Activated CD8-positive, alpha-beta T cell treated with anti-CD3 and anti-CD28 coated beads for 36 hours (primary cell): ENCODE measurements around the gene PODXL2. TPM values are rescaled to one million over a fixed set of nuclear protein-coding genes. Genes with fewer than 3 reads are reported as not detected.

Experiments used
- ATAC-seq: fragments of 200-7000 bp; cut with Tn5 transposase; one replicate; pipeline ENCODE4 v1.10.0; 2021; ENCODE audit warnings: mild to moderate bottlenecking, moderate library complexity
- CTCF ChIA-PET: fragments of 350-600 bp; sonication (Branson Sonifier 250); formaldehyde crosslinking; loops from one replicate; lab custom pipeline; 2021; ENCODE audit warnings: antibody characterized with exemption; lab: Charles Lee
- POLR2A ChIA-PET: fragments of 350-600 bp; sonication (Branson Sonifier 250); formaldehyde crosslinking; loops from one replicate; lab custom pipeline; 2021; ENCODE audit warnings: antibody characterized with exemption; lab: Charles Lee
- DNase-seq: peaks from one replicate; pipeline ENCODE4 v3.0.0-alpha.2; 2020
- H3K27ac Mint-ChIP-seq: one replicate; pipeline ENCODE4 v1.8.0; 2021; ENCODE audit warnings: mild to moderate bottlenecking, mixed read lengths
- H3K27me3 Mint-ChIP-seq: one replicate; pipeline ENCODE4 v1.8.0; 2021; ENCODE audit warnings: mixed read lengths
- H3K36me3 Mint-ChIP-seq: one replicate; pipeline ENCODE4 v1.8.0; 2021; ENCODE audit warnings: low read depth, mixed read lengths
- H3K4me1 Mint-ChIP-seq: one replicate; pipeline ENCODE4 v1.8.0; 2021; ENCODE audit warnings: low read depth, mixed read lengths
- H3K4me3 Mint-ChIP-seq: one replicate; pipeline ENCODE4 v1.8.0; 2021; ENCODE audit warnings: mild to moderate bottlenecking, moderate library complexity, mixed read lengths
- H3K9me3 Mint-ChIP-seq: one replicate; pipeline ENCODE4 v1.8.0; 2021; ENCODE audit warnings: mixed read lengths
- CTCF ChIP-seq: fragments of 200-600 bp; IDR thresholded peaks from one replicate; pipeline ENCODE4 v1.8.0; 2022; ENCODE audit warnings: antibody characterized with exemption, mild to moderate bottlenecking
- intact Hi-C: fragments of 100-400 bp; cut with micrococcal nuclease; formaldehyde crosslinking; loops from one replicate; pipeline ENCODE4 v1.10.0; 2022
- total RNA-seq, 2 experiments: library from RNA; stranded (reverse); gene quantifications; one replicate each; pipeline ENCODE4 v1.2.3, GENCODE V29; 2021

Gene PODXL2
- total RNA-seq, 2 experiments from 2014 or later = 1.1 to 1.3 TPM

GRCh38 chr3:127620637-127621375 is 8.2 kb upstream of the PODXL2 start:
- no peak for TF ChIP-seq CTCF
- CTCF ChIA-PET = interaction anchor here (1.0 kb wide), 1 partner anchor 46 kb away, joined by 6 read pairs; no protein-coding TSS in a partner anchor
- Mint-ChIP-seq H3K4me3 (no peak overlapping the region), H3K27ac (no peak overlapping the region), H3K27me3 (no peaks in the 10 kb centered on the region), H3K36me3 (peaks cover 58% of the 10 kb centered on the region), H3K4me1 (peaks cover 6% of the 10 kb centered on the region), H3K9me3 (no peaks in the 10 kb centered on the region)
- POLR2A ChIA-PET = interaction anchor here (1.2 to 5.7 kb wide), 7 partner anchors 10 to 51 kb away, joined by 3 to 50 read pairs (median 5); partner anchors contain the start of gene MCM2
- DNase-seq = no peak
- intact Hi-C loops = no loop called here
- ATAC-seq = no peak

- H3K27me3 Mint-ChIP-seq = peaks cover 2% of the 10 kb centered on the region
- DNase-seq (no peak), ATAC-seq (no peak)
- ChIA-PET CTCF (no interaction called here), POLR2A (interaction anchor here (0.6 to 5.7 kb wide), 8 partner anchors 9 to 58 kb away, joined by 3 to 50 read pairs (median 5); partner anchors contain the start of gene MCM2)
- TF ChIP-seq CTCF = no peak
- H3K9me3 Mint-ChIP-seq = no peaks in the 10 kb centered on the region
- H3K4me3 Mint-ChIP-seq = no peak overlapping the region
- H3K27ac Mint-ChIP-seq = no peak overlapping the region
- intact Hi-C loops = no loop called here
- H3K4me1 Mint-ChIP-seq = peaks cover 13% of the 10 kb centered on the region
- peaks cover 46% of the 10 kb centered on the region for H3K36me3 Mint-ChIP-seq
These were observed 7.0 kb upstream of the PODXL2 start for GRCh38 chr3:127622031-127622430.

GRCh38 chr3:127622772-127623576 is 6.0 kb upstream of the PODXL2 start:
- Mint-ChIP-seq H3K27ac (no peak overlapping the region), H3K4me1 (peaks cover 17% of the 10 kb centered on the region), H3K36me3 (peaks cover 37% of the 10 kb centered on the region), H3K27me3 (peaks cover 9% of the 10 kb centered on the region), H3K9me3 (no peaks in the 10 kb centered on the region), H3K4me3 (no peak overlapping the region)
- POLR2A ChIA-PET = interaction anchor here (1.1 to 5.7 kb wide), 5 partner anchors 12 to 24 kb away, joined by 3 to 50 read pairs (median 6); partner anchors contain the start of gene MCM2
- TF ChIP-seq CTCF = no peak
- DNase-seq = no peak
- CTCF ChIA-PET = interaction anchor here (2.4 kb wide), 1 partner anchor 75 kb away, joined by 8 read pairs; no protein-coding TSS in a partner anchor
- no peak for ATAC-seq
- intact Hi-C loops = no loop called here

DNA sequence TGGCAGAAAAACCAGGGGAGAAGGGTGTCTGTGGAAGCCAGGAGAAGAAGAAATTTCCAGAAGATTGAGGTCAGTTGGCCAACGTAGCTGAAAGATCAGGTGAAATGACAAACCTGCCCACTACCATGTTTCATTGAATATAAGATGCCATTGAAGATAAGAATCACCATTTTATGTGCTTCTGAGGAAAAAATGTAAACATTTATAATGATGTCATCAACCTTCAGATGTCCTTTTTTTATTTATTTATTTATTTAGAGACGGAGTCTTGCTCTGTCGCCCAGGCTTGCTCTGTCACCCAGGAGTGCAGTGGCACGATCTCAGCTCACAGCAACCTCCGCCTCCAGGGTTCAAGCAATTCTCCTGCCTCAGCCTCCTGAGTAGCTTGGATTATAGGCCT is 4.9 kb upstream of the PODXL2 start:
- ChIA-PET POLR2A (interaction anchor here (1.1 to 3.7 kb wide), 3 partner anchors 18 to 25 kb away, joined by 3 to 11 read pairs (median 4); partner anchors contain the start of gene MCM2), CTCF (interaction anchor here (2.4 kb wide), 1 partner anchor 76 kb away, joined by 8 read pairs; no protein-coding TSS in a partner anchor)
- Mint-ChIP-seq H3K4me3 (no peak overlapping the region), H3K4me1 (peaks cover 21% of the 10 kb centered on the region), H3K27me3 (peaks cover 16% of the 10 kb centered on the region), H3K9me3 (peaks cover 1% of the 10 kb centered on the region), H3K27ac (no peak overlapping the region), H3K36me3 (peaks cover 28% of the 10 kb centered on the region)
- no peak for TF ChIP-seq CTCF
- intact Hi-C loops = no loop called here
- no peak for DNase-seq
- no peak for ATAC-seq
